Endothelial cell of umbilical vein (primary cell): ENCODE data around the gene ITPRID2. TPM values are rescaled to one million over a fixed set of nuclear protein-coding genes. Genes with fewer than 3 reads are reported as not detected.

Experiments used
- BruUV-seq: library from RNA; stranded (reverse); fragments of 400-500 nt; replicated peaks from 2 replicates; lab custom pipeline; 2021; lab: Mats Ljungman, UMichigan
- CTCF ChIA-PET: fragments of 300-600, 350-600 bp; sonication (Branson Sonifier 250); formaldehyde crosslinking; loops from one replicate; lab custom pipeline; 2021; ENCODE audit warnings: antibody characterized with exemption, inconsistent platforms; lab: Charles Lee
- POLR2A ChIA-PET: fragments of 300-600, 350-600 bp; sonication (Branson Sonifier 250); formaldehyde crosslinking; loops from one replicate; lab custom pipeline; 2021; ENCODE audit warnings: antibody characterized with exemption, inconsistent platforms; lab: Charles Lee
- DNase-seq: peaks from one replicate; pipeline ENCODE4 v3.0.0-alpha.2; 2011; ENCODE audit warnings: low read depth, low spot score
- FAIRE-seq: peaks from 2 replicates; lab custom pipeline; 2011; peaks lifted over from hg19 to GRCh38; lab: Jason Lieb, UNC
- H2AFZ ChIP-seq: 2 replicates; pipeline ENCODE4 v1.6.0; 2012; ENCODE audit warnings: low read depth, low read length, control low read depth, inconsistent platforms
- H3K27ac ChIP-seq: 2 replicates; pipeline ENCODE4 v1.5.1; 2011; ENCODE audit warnings: low read depth, mild to moderate bottlenecking, control low read depth, low read length, moderate library complexity; ENCODE audit not compliant: insufficient read depth
- H3K27me3 ChIP-seq, 2 experiments: 2 replicates each; pipeline versions ENCODE4 v1.6.0 to v1.6.1; 2011; ENCODE audit warnings: low read length in 2 of 2, mixed read lengths in 1 of 2; ENCODE audit not compliant: control insufficient read depth in 2 of 2, insufficient read depth in 2 of 2
- H3K36me3 ChIP-seq, 2 experiments: 2 replicates in 1 of 2; 3 replicates in 1 of 2; pipeline ENCODE4 v1.5.1; 2011; ENCODE audit warnings: low read length in 2 of 2, mild to moderate bottlenecking in 1 of 2, moderate library complexity in 1 of 2; ENCODE audit not compliant: control insufficient read depth in 2 of 2, insufficient read depth in 2 of 2; ENCODE audit errors: extremely low read depth in 1 of 2
- H3K4me1 ChIP-seq: 3 replicates; pipeline ENCODE4 v1.5.1; 2011; ENCODE audit warnings: mild to moderate bottlenecking, low read length; ENCODE audit not compliant: control insufficient read depth, insufficient read depth; ENCODE audit errors: extremely low read depth
- H3K4me2 ChIP-seq: 2 replicates; pipeline ENCODE4 v1.6.1; 2011; ENCODE audit warnings: low read length, control low read depth, mixed read lengths; ENCODE audit not compliant: insufficient read depth
- H3K4me3 ChIP-seq, 3 experiments: fragments of 200-600 bp in 1 of 3; sonication (generic), shearing (Covaris generic) in 1 of 3; replicated peaks in 1 of 3; 2 replicates each; pipeline ENCODE4 v1.5.1; 2011 to 2016; ENCODE audit warnings: control low read depth in 3 of 3, low read length in 3 of 3, mild to moderate bottlenecking in 2 of 3, inconsistent platforms in 1 of 3, low read depth in 1 of 3, moderate library complexity in 1 of 3; ENCODE audit not compliant: insufficient read depth in 1 of 3
- H3K79me2 ChIP-seq: 2 replicates; pipeline ENCODE4 v1.6.0; 2012; ENCODE audit warnings: low read length, inconsistent platforms; ENCODE audit not compliant: control insufficient read depth, insufficient read depth
- H3K9ac ChIP-seq: replicated peaks from 2 replicates; pipeline ENCODE3; 2011; ENCODE audit warnings: low read length, control low read depth; ENCODE audit not compliant: insufficient read depth; ENCODE audit errors: extremely low read depth
- H3K9me1 ChIP-seq: replicated peaks from 3 replicates; pipeline ENCODE4 v1.6.0; 2011; ENCODE audit warnings: mild to moderate bottlenecking, low read length; ENCODE audit not compliant: control insufficient read depth, insufficient read depth; ENCODE audit errors: extremely low read depth
- H3K9me3 ChIP-seq: replicated peaks from 2 replicates; pipeline ENCODE4 v1.5.1; 2012; ENCODE audit warnings: low read length, inconsistent platforms; ENCODE audit not compliant: control insufficient read depth, insufficient read depth
- H4K20me1 ChIP-seq: replicated peaks from 2 replicates; pipeline ENCODE3; 2011; ENCODE audit warnings: mild to moderate bottlenecking, low read length; ENCODE audit not compliant: control insufficient read depth, insufficient read depth; ENCODE audit errors: extremely low read depth
- EZH2 ChIP-seq: IDR thresholded peaks from 2 replicates; pipeline ENCODE4 v1.6.1; 2012; ENCODE audit warnings: borderline replicate concordance, low read depth, mild to moderate bottlenecking, moderate library complexity, low read length, inconsistent platforms; ENCODE audit not compliant: severe bottlenecking
- FOS ChIP-seq: IDR thresholded peaks from 2 replicates; pipeline ENCODE4 v1.6.1; 2011; ENCODE audit warnings: mild to moderate bottlenecking, low read length, moderate library complexity, borderline replicate concordance; ENCODE audit not compliant: insufficient read depth
- GATA2 ChIP-seq: IDR thresholded peaks from 2 replicates; pipeline ENCODE4 v1.7.0; 2011; ENCODE audit warnings: low read depth, mild to moderate bottlenecking, moderate library complexity, mixed read lengths, low read length; ENCODE audit not compliant: insufficient read length, insufficient read depth
- JUN ChIP-seq: IDR thresholded peaks from 2 replicates; pipeline ENCODE4 v1.6.1; 2011; ENCODE audit warnings: borderline replicate concordance, low read depth; ENCODE audit not compliant: insufficient read length, insufficient read depth
- MYC ChIP-seq: IDR thresholded peaks from one replicate; pipeline ENCODE4 v1.6.1; 2011; ENCODE audit warnings: mild to moderate bottlenecking, low read depth, low read length
- POLR2A ChIP-seq: IDR thresholded peaks from 2 replicates; pipeline ENCODE4 v1.6.1; 2012; ENCODE audit warnings: low read depth, mild to moderate bottlenecking, control low read depth, low read length
- POLR2AphosphoS5 ChIP-seq: IDR thresholded peaks from 2 replicates; pipeline ENCODE4 v1.6.1; 2012; ENCODE audit warnings: low read depth, mild to moderate bottlenecking, control low read depth, low read length, moderate library complexity; ENCODE audit not compliant: insufficient read depth
- dilution Hi-C: fragments of 300-500 bp; cut with MboI; formaldehyde crosslinking; loops from one replicate; pipeline ENCODE4 v1.15.0; 2019; ENCODE audit warnings: low sequenced_read_pairs; ENCODE audit not compliant: extremely low pct_ligation_motif_present
- intact Hi-C: fragments of 100-400 bp; cut with micrococcal nuclease; formaldehyde crosslinking; loops from one replicate; pipeline ENCODE4 v1.10.0; 2022
- polyA plus RNA-seq, 4 experiments: library from polyadenylated mRNA; depleted of rRNA in 3 of 4; stranded (reverse) in 3 of 4; unstranded in 1 of 4; fragments of >200 nt; gene quantifications; 2 replicates each; pipeline versions ENCODE4 v1.2.1 to v1.2.3, GENCODE V29; 2011 to 2012; ENCODE audit warnings: missing spikeins in 1 of 4
- total RNA-seq: library from RNA; stranded (reverse); gene quantifications from 2 replicates; pipeline ENCODE4 v1.2.3, GENCODE V29; 2021
- TF ChIP-seq, protein P1 (sequence below): IDR thresholded peaks from 2 replicates; pipeline ENCODE4 v1.6.1; 2011; ENCODE audit not compliant: insufficient read depth, insufficient read length
- TF ChIP-seq, protein P2 (sequence below), 2 donors: IDR thresholded peaks; 1 replicate in 1 of 2; 2 replicates in 1 of 2; pipeline ENCODE4 v1.5.1; 2011; ENCODE audit warnings: low read length in 2 of 2, mild to moderate bottlenecking in 2 of 2, moderate library complexity in 2 of 2, control low read depth in 1 of 2, inconsistent platforms in 1 of 2, low read depth in 1 of 2; ENCODE audit not compliant: insufficient read depth in 1 of 2; ENCODE audit errors: extremely low read depth in 1 of 2

Gene ITPRID2
- total and polyA plus RNA-seq, 2 donors (not counting 3 experiments of a cell fraction or from before 2014, with no cell fraction given), result 37.6 to 272 TPM

GRCh38 chr2:181884601-181885000, 6.9 kb upstream of the ITPRID2 start:
- FAIRE-seq (no peak), DNase-seq (peak; percentile 59)
- intact Hi-C loops, result no loop called here
- no peaks in the 10 kb centered on the region for H3K36me3 ChIP-seq
- no peaks in the 10 kb centered on the region for H3K27me3 ChIP-seq
- H2AFZ ChIP-seq, result no peak overlapping the region
- H3K9me3 ChIP-seq, result no peaks in the 10 kb centered on the region
- POLR2A ChIA-PET, result no interaction called here
- no peaks in the 10 kb centered on the region for H3K9me1 ChIP-seq
- no peak overlapping the region for H3K4me2 ChIP-seq
- no peak for TF ChIP-seq MYC
- TF ChIP-seq FOS, result no peak
- TF ChIP-seq, protein P1, sequence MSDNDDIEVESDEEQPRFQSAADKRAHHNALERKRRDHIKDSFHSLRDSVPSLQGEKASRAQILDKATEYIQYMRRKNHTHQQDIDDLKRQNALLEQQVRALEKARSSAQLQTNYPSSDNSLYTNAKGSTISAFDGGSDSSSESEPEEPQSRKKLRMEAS, result no peak
- no peak for TF ChIP-seq EZH2
- no peak for TF ChIP-seq POLR2AphosphoS5
- TF ChIP-seq GATA2, result no peak
- TF ChIP-seq JUN, result no peak
- no peak for TF ChIP-seq POLR2A
- TF ChIP-seq, protein P2, sequence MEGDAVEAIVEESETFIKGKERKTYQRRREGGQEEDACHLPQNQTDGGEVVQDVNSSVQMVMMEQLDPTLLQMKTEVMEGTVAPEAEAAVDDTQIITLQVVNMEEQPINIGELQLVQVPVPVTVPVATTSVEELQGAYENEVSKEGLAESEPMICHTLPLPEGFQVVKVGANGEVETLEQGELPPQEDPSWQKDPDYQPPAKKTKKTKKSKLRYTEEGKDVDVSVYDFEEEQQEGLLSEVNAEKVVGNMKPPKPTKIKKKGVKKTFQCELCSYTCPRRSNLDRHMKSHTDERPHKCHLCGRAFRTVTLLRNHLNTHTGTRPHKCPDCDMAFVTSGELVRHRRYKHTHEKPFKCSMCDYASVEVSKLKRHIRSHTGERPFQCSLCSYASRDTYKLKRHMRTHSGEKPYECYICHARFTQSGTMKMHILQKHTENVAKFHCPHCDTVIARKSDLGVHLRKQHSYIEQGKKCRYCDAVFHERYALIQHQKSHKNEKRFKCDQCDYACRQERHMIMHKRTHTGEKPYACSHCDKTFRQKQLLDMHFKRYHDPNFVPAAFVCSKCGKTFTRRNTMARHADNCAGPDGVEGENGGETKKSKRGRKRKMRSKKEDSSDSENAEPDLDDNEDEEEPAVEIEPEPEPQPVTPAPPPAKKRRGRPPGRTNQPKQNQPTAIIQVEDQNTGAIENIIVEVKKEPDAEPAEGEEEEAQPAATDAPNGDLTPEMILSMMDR (IDR thresholded peaks at IDR 0.05; ENCODE audit: extremely low read depth in 1 of 2, insufficient read depth in 1 of 2, low read depth in 1 of 2, low read length in 2 of 2), result no peak
- H3K4me3 ChIP-seq, result no peak overlapping the region
- dilution Hi-C loops, result no loop called here
- CTCF ChIA-PET, result no interaction called here
- H4K20me1 ChIP-seq, result no peaks in the 10 kb centered on the region
- H3K79me2 ChIP-seq, result no peaks in the 10 kb centered on the region
- H3K27ac ChIP-seq, result no peak overlapping the region
- no peak overlapping the region for H3K9ac ChIP-seq
- H3K4me1 ChIP-seq, result peaks cover 3% of the 10 kb centered on the region
- no TSS peak for BruUV-seq
